GM12878 (cell line): ENCODE data around the gene SHC3. TPM values are rescaled to one million over a fixed set of nuclear protein-coding genes. Genes with fewer than 3 reads are reported as not detected.

Source experiments
- ATAC-seq: fragments of 200-7000 bp; cut with Tn5 transposase; 3 replicates; pipeline ENCODE4 v1.9.1; 2020; ENCODE audit warnings: mild to moderate bottlenecking, moderate library complexity
- BruUV-seq: library from RNA; stranded (reverse); fragments of 400-500 nt; replicated peaks from 2 replicates; lab custom pipeline; 2021; lab: Mats Ljungman, UMichigan
- CTCF ChIA-PET: fragments of 300-600 bp; sonication (Branson Sonifier 250); formaldehyde crosslinking; extraction: SDS; loops from one replicate; lab custom pipeline; 2021; ENCODE audit warnings: inconsistent platforms; lab: Yijun Ruan, JAX
- POLR2A ChIA-PET: fragments of 350-600 bp; formaldehyde crosslinking; extraction: SDS; loops from one replicate; lab custom pipeline; 2021; ENCODE audit warnings: inconsistent platforms; lab: Charles Lee
- RAD21 ChIA-PET: fragments of 300-600 bp; sonication (Branson Sonifier 250); formaldehyde crosslinking; loops from one replicate; lab custom pipeline; 2023; ENCODE audit warnings: antibody characterized with exemption; ENCODE audit not compliant: unreplicated experiment; lab: Charles Lee
- SMC1A ChIA-PET: fragments of 300-600 bp; sonication (Branson Sonifier 250); formaldehyde crosslinking; loops from one replicate; lab custom pipeline; 2023; ENCODE audit not compliant: unreplicated experiment, uncharacterized antibody; lab: Charles Lee
- DNase-seq: peaks from one replicate; pipeline ENCODE4 v3.0.0-alpha.2; 2011; ENCODE audit warnings: low read depth, low spot score
- FAIRE-seq: peaks from 3 replicates; lab custom pipeline; 2011; peaks lifted over from hg19 to GRCh38; lab: Jason Lieb, UNC
- H2AFZ ChIP-seq: 2 replicates; pipeline ENCODE4 v1.6.0; 2011; ENCODE audit warnings: low read depth, low read length, control low read depth; ENCODE audit not compliant: control insufficient read depth
- H3K27ac ChIP-seq: 2 replicates; pipeline ENCODE4 v1.5.1; 2011; ENCODE audit warnings: control low read depth; ENCODE audit not compliant: control insufficient read depth, insufficient read depth
- H3K27me3 ChIP-seq, 2 experiments: replicated peaks in 1 of 2; 2 replicates each; pipeline versions ENCODE4 v1.6.0 to v1.6.1; 2011; ENCODE audit warnings: low read length in 1 of 2; ENCODE audit not compliant: control insufficient read depth in 2 of 2, insufficient read depth in 2 of 2
- H3K36me3 ChIP-seq, 2 experiments: 2 replicates each; pipeline ENCODE4 v1.5.1; 2011; ENCODE audit warnings: low read length in 1 of 2; ENCODE audit not compliant: control insufficient read depth in 2 of 2, insufficient read depth in 2 of 2
- H3K4me1 ChIP-seq: 2 replicates; pipeline ENCODE4 v1.6.1; 2011; ENCODE audit warnings: mild to moderate bottlenecking, low read length, moderate library complexity, mixed read lengths; ENCODE audit not compliant: control insufficient read depth, insufficient read depth
- H3K4me2 ChIP-seq: 2 replicates; pipeline ENCODE4 v1.6.0; 2011; ENCODE audit warnings: control low read depth; ENCODE audit not compliant: control insufficient read depth, insufficient read depth
- H3K4me3 ChIP-seq: fragments of 200-600 bp; sonication (generic); 2 replicates; pipeline ENCODE4 v1.5.1; 2016
- H3K79me2 ChIP-seq: 2 replicates; pipeline ENCODE4 v1.6.0; 2011; ENCODE audit warnings: low read length; ENCODE audit not compliant: control insufficient read depth, insufficient read depth
- H3K9ac ChIP-seq: 2 replicates; pipeline ENCODE4 v1.8.0; 2011; ENCODE audit warnings: low read length, control low read depth, mixed read lengths; ENCODE audit not compliant: control insufficient read depth, insufficient read depth
- H3K9me3 ChIP-seq: replicated peaks from 3 replicates; pipeline ENCODE4 v1.5.1; 2011; ENCODE audit warnings: mild to moderate bottlenecking, low read length; ENCODE audit not compliant: control insufficient read depth, insufficient read depth
- H4K20me1 ChIP-seq: 2 replicates; pipeline ENCODE4 v1.6.0; 2011; ENCODE audit not compliant: control insufficient read depth, insufficient read depth
- ZNF687 ChIP-seq: fragments of 450-650 bp; IDR thresholded peaks from 2 replicates; pipeline ENCODE4 v1.6.1; 2017; ENCODE audit warnings: mild to moderate bottlenecking, moderate library complexity
- WGBS: methylation state at CpG from one replicate; pipeline ENCODE4 v1.1.6; 2016; ENCODE audit warnings: low lambda C conversion rate; ENCODE audit not compliant: insufficient replicate concordance, insufficient coverage; ENCODE audit errors: missing lambda C conversion rate; 5-methylcytosine and 5-hydroxymethylcytosine counted together
- in situ Hi-C: fragments of 300-500 bp; cut with MboI; formaldehyde crosslinking; loops from 9 replicates; pipeline ENCODE4 v1.14.3; 2018; ENCODE audit warnings: mixed read lengths
- intact Hi-C: fragments of 100-400 bp; cut with micrococcal nuclease; formaldehyde crosslinking; loops from one replicate; pipeline ENCODE4 v1.14.2; 2022; ENCODE audit not compliant: unreplicated experiment
- polyA plus RNA-seq, 11 experiments: library from polyadenylated mRNA; depleted of rRNA in 4 of 11; unstranded in 6 of 11; stranded (reverse) in 5 of 11; fragments of >200 nt; fragmentation: Nextera tagmentation in 4 of 11; fragmentation: Illumina TruSeq in 1 of 11; extraction: Ambion mirVana in 4 of 11; extraction: Trizol in 1 of 11; gene quantifications; 1 replicate in 1 of 11; 2 replicates in 10 of 11; pipeline versions ENCODE4 v1.2.1 to v1.2.3, GENCODE V29; 2011 to 2016; ENCODE audit warnings: inconsistent platforms in 2 of 11, missing spikeins in 2 of 11, low read depth in 1 of 11
- total RNA-seq, 4 experiments: library from RNA; depleted of rRNA in 3 of 4; stranded (reverse); fragments of >200 nt in 3 of 4; fragmentation: Illumina TruSeq in 1 of 4; extraction: Trizol in 1 of 4; gene quantifications; 2 replicates each; pipeline versions ENCODE4 v1.2.1 to v1.2.3, GENCODE V29; 2013 to 2021

Gene SHC3
- total and polyA plus RNA-seq, 10 of the 15 experiments (the other 5 are each of a cell fraction or from before 2014, with no cell fraction given): 0.01 to 0.06 TPM; not detected in 8

GRCh38 chr9:88976890-88977257 lies 201.7 kb downstream of the SHC3 start:
- ChIA-PET CTCF (no interaction called here), POLR2A (no interaction called here), SMC1A (no interaction called here), RAD21 (no interaction called here)
- intact Hi-C loops: no loop called here
- no peaks in the 10 kb centered on the region for H3K4me1 ChIP-seq
- no peaks in the 10 kb centered on the region for H3K36me3 ChIP-seq
- TF ChIP-seq ZNF687: no peak
- H4K20me1 ChIP-seq: no peaks in the 10 kb centered on the region
- H2AFZ ChIP-seq: no peak overlapping the region
- in situ Hi-C loops: no loop called here
- H3K9ac ChIP-seq: no peak overlapping the region
- DNase-seq (no peak), ATAC-seq (no peak), FAIRE-seq (no peak)
- no peak overlapping the region for H3K27ac ChIP-seq
- H3K27me3 ChIP-seq: no peaks in the 10 kb centered on the region; a peak in 1 of 4 replicates
- H3K79me2 ChIP-seq: no peaks in the 10 kb centered on the region
- no TSS peak for BruUV-seq
- no peaks in the 10 kb centered on the region for H3K9me3 ChIP-seq
- H3K4me3 ChIP-seq: no peak overlapping the region
- 30% methylated on average over 5 of the region's 5 CpGs for WGBS
- no peak overlapping the region for H3K4me2 ChIP-seq
